Endothelial cell of umbilical vein (primary cell): Measurements from ENCODE around the gene ZNF571. TPM values are rescaled to one million over a fixed set of nuclear protein-coding genes. Genes with fewer than 3 reads are reported as not detected.

Experiments
- BruUV-seq: library from RNA; stranded (reverse); fragments of 400-500 nt; replicated peaks from 2 replicates; lab custom pipeline; 2021; lab: Mats Ljungman, UMichigan
- CTCF ChIA-PET: fragments of 300-600, 350-600 bp; sonication (Branson Sonifier 250); formaldehyde crosslinking; loops from one replicate; lab custom pipeline; 2021; ENCODE audit warnings: antibody characterized with exemption, inconsistent platforms; lab: Charles Lee
- POLR2A ChIA-PET: fragments of 300-600, 350-600 bp; sonication (Branson Sonifier 250); formaldehyde crosslinking; loops from one replicate; lab custom pipeline; 2021; ENCODE audit warnings: antibody characterized with exemption, inconsistent platforms; lab: Charles Lee
- DNase-seq: peaks from one replicate; pipeline ENCODE4 v3.0.0-alpha.2; 2011; ENCODE audit warnings: low read depth, low spot score
- FAIRE-seq: peaks from 2 replicates; lab custom pipeline; 2011; peaks lifted over from hg19 to GRCh38; lab: Jason Lieb, UNC
- H2AFZ ChIP-seq: 2 replicates; pipeline ENCODE4 v1.6.0; 2012; ENCODE audit warnings: low read depth, low read length, control low read depth, inconsistent platforms
- H3K27ac ChIP-seq: 2 replicates; pipeline ENCODE4 v1.5.1; 2011; ENCODE audit warnings: low read depth, mild to moderate bottlenecking, control low read depth, low read length, moderate library complexity; ENCODE audit not compliant: insufficient read depth
- H3K27me3 ChIP-seq, 2 experiments: 2 replicates each; pipeline versions ENCODE4 v1.6.0 to v1.6.1; 2011; ENCODE audit warnings: low read length in 2 of 2, mixed read lengths in 1 of 2; ENCODE audit not compliant: control insufficient read depth in 2 of 2, insufficient read depth in 2 of 2
- H3K36me3 ChIP-seq, 2 experiments: 2 replicates in 1 of 2; 3 replicates in 1 of 2; pipeline ENCODE4 v1.5.1; 2011; ENCODE audit warnings: low read length in 2 of 2, mild to moderate bottlenecking in 1 of 2, moderate library complexity in 1 of 2; ENCODE audit not compliant: control insufficient read depth in 2 of 2, insufficient read depth in 2 of 2; ENCODE audit errors: extremely low read depth in 1 of 2
- H3K4me1 ChIP-seq: 3 replicates; pipeline ENCODE4 v1.5.1; 2011; ENCODE audit warnings: mild to moderate bottlenecking, low read length; ENCODE audit not compliant: control insufficient read depth, insufficient read depth; ENCODE audit errors: extremely low read depth
- H3K4me2 ChIP-seq: 2 replicates; pipeline ENCODE4 v1.6.1; 2011; ENCODE audit warnings: low read length, control low read depth, mixed read lengths; ENCODE audit not compliant: insufficient read depth
- H3K4me3 ChIP-seq, 3 experiments: fragments of 200-600 bp in 1 of 3; sonication (generic), shearing (Covaris generic) in 1 of 3; replicated peaks in 1 of 3; 2 replicates each; pipeline ENCODE4 v1.5.1; 2011 to 2016; ENCODE audit warnings: control low read depth in 3 of 3, low read length in 3 of 3, mild to moderate bottlenecking in 2 of 3, inconsistent platforms in 1 of 3, low read depth in 1 of 3, moderate library complexity in 1 of 3; ENCODE audit not compliant: insufficient read depth in 1 of 3
- H3K79me2 ChIP-seq: 2 replicates; pipeline ENCODE4 v1.6.0; 2012; ENCODE audit warnings: low read length, inconsistent platforms; ENCODE audit not compliant: control insufficient read depth, insufficient read depth
- H3K9ac ChIP-seq: replicated peaks from 2 replicates; pipeline ENCODE3; 2011; ENCODE audit warnings: low read length, control low read depth; ENCODE audit not compliant: insufficient read depth; ENCODE audit errors: extremely low read depth
- H3K9me1 ChIP-seq: replicated peaks from 3 replicates; pipeline ENCODE4 v1.6.0; 2011; ENCODE audit warnings: mild to moderate bottlenecking, low read length; ENCODE audit not compliant: control insufficient read depth, insufficient read depth; ENCODE audit errors: extremely low read depth
- H3K9me3 ChIP-seq: replicated peaks from 2 replicates; pipeline ENCODE4 v1.5.1; 2012; ENCODE audit warnings: low read length, inconsistent platforms; ENCODE audit not compliant: control insufficient read depth, insufficient read depth
- H4K20me1 ChIP-seq: replicated peaks from 2 replicates; pipeline ENCODE3; 2011; ENCODE audit warnings: mild to moderate bottlenecking, low read length; ENCODE audit not compliant: control insufficient read depth, insufficient read depth; ENCODE audit errors: extremely low read depth
- EZH2 ChIP-seq: IDR thresholded peaks from 2 replicates; pipeline ENCODE4 v1.6.1; 2012; ENCODE audit warnings: borderline replicate concordance, low read depth, mild to moderate bottlenecking, moderate library complexity, low read length, inconsistent platforms; ENCODE audit not compliant: severe bottlenecking
- FOS ChIP-seq: IDR thresholded peaks from 2 replicates; pipeline ENCODE4 v1.6.1; 2011; ENCODE audit warnings: mild to moderate bottlenecking, low read length, moderate library complexity, borderline replicate concordance; ENCODE audit not compliant: insufficient read depth
- GATA2 ChIP-seq: IDR thresholded peaks from 2 replicates; pipeline ENCODE4 v1.7.0; 2011; ENCODE audit warnings: low read depth, mild to moderate bottlenecking, moderate library complexity, mixed read lengths, low read length; ENCODE audit not compliant: insufficient read length, insufficient read depth
- JUN ChIP-seq: IDR thresholded peaks from 2 replicates; pipeline ENCODE4 v1.6.1; 2011; ENCODE audit warnings: borderline replicate concordance, low read depth; ENCODE audit not compliant: insufficient read length, insufficient read depth
- MYC ChIP-seq: IDR thresholded peaks from one replicate; pipeline ENCODE4 v1.6.1; 2011; ENCODE audit warnings: mild to moderate bottlenecking, low read depth, low read length
- POLR2A ChIP-seq: IDR thresholded peaks from 2 replicates; pipeline ENCODE4 v1.6.1; 2012; ENCODE audit warnings: low read depth, mild to moderate bottlenecking, control low read depth, low read length
- POLR2AphosphoS5 ChIP-seq: IDR thresholded peaks from 2 replicates; pipeline ENCODE4 v1.6.1; 2012; ENCODE audit warnings: low read depth, mild to moderate bottlenecking, control low read depth, low read length, moderate library complexity; ENCODE audit not compliant: insufficient read depth
- dilution Hi-C: fragments of 300-500 bp; cut with MboI; formaldehyde crosslinking; loops from one replicate; pipeline ENCODE4 v1.15.0; 2019; ENCODE audit warnings: low sequenced_read_pairs; ENCODE audit not compliant: extremely low pct_ligation_motif_present
- intact Hi-C: fragments of 100-400 bp; cut with micrococcal nuclease; formaldehyde crosslinking; loops from one replicate; pipeline ENCODE4 v1.10.0; 2022
- polyA plus RNA-seq, 4 experiments: library from polyadenylated mRNA; depleted of rRNA in 3 of 4; stranded (reverse) in 3 of 4; unstranded in 1 of 4; fragments of >200 nt; gene quantifications; 2 replicates each; pipeline versions ENCODE4 v1.2.1 to v1.2.3, GENCODE V29; 2011 to 2012; ENCODE audit warnings: missing spikeins in 1 of 4
- total RNA-seq: library from RNA; stranded (reverse); gene quantifications from 2 replicates; pipeline ENCODE4 v1.2.3, GENCODE V29; 2021
- TF ChIP-seq, protein P1 (sequence below): IDR thresholded peaks from 2 replicates; pipeline ENCODE4 v1.6.1; 2011; ENCODE audit not compliant: insufficient read depth, insufficient read length
- TF ChIP-seq, protein P2 (sequence below), 2 donors: IDR thresholded peaks; 1 replicate in 1 of 2; 2 replicates in 1 of 2; pipeline ENCODE4 v1.5.1; 2011; ENCODE audit warnings: low read length in 2 of 2, mild to moderate bottlenecking in 2 of 2, moderate library complexity in 2 of 2, control low read depth in 1 of 2, inconsistent platforms in 1 of 2, low read depth in 1 of 2; ENCODE audit not compliant: insufficient read depth in 1 of 2; ENCODE audit errors: extremely low read depth in 1 of 2

ZNF571 gene
- total and polyA plus RNA-seq, 2 donors (not counting 3 experiments of a cell fraction or from before 2014, with no cell fraction given) = 0.70 to 2.1 TPM

DNA sequence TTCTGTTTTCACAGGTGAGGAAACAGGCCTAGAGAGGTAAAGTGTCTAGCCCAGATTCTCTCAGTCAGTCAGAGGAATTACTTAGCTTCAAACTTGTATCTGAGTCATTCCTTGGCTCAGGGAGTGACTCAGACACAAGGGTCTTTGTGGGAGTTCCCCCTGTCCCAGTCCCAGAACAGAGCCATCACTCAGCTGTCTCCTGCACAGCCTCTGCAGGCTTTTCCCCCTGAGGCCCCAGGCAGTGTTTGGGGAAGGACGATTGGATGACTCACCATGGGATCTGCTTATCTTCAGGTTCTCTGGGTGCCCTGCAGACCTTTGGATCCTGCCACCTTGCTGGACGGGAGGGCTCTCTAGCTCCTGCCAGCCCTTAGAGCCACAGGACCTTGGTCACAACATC lies 74.7 kb downstream of the ZNF571 start:
- no peaks in the 10 kb centered on the region for H3K4me1 ChIP-seq
- H3K27me3 ChIP-seq = no peaks in the 10 kb centered on the region
- ChIA-PET POLR2A (no interaction called here), CTCF (no interaction called here)
- TF ChIP-seq FOS = no peak
- TF ChIP-seq GATA2 = no peak
- TF ChIP-seq POLR2AphosphoS5 = no peak
- TF ChIP-seq POLR2A = no peak
- TF ChIP-seq, protein P1, sequence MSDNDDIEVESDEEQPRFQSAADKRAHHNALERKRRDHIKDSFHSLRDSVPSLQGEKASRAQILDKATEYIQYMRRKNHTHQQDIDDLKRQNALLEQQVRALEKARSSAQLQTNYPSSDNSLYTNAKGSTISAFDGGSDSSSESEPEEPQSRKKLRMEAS = no peak
- no peak for TF ChIP-seq MYC
- no peak for TF ChIP-seq JUN
- TF ChIP-seq, protein P2, sequence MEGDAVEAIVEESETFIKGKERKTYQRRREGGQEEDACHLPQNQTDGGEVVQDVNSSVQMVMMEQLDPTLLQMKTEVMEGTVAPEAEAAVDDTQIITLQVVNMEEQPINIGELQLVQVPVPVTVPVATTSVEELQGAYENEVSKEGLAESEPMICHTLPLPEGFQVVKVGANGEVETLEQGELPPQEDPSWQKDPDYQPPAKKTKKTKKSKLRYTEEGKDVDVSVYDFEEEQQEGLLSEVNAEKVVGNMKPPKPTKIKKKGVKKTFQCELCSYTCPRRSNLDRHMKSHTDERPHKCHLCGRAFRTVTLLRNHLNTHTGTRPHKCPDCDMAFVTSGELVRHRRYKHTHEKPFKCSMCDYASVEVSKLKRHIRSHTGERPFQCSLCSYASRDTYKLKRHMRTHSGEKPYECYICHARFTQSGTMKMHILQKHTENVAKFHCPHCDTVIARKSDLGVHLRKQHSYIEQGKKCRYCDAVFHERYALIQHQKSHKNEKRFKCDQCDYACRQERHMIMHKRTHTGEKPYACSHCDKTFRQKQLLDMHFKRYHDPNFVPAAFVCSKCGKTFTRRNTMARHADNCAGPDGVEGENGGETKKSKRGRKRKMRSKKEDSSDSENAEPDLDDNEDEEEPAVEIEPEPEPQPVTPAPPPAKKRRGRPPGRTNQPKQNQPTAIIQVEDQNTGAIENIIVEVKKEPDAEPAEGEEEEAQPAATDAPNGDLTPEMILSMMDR (IDR thresholded peaks at IDR 0.05; ENCODE audit: extremely low read depth in 1 of 2, insufficient read depth in 1 of 2, low read depth in 1 of 2, low read length in 2 of 2) = no peak
- no peak for TF ChIP-seq EZH2
- no peak overlapping the region for H3K9ac ChIP-seq
- no peak overlapping the region for H3K4me2 ChIP-seq
- no peaks in the 10 kb centered on the region for H3K36me3 ChIP-seq
- no peak overlapping the region for H3K27ac ChIP-seq
- no peaks in the 10 kb centered on the region for H3K79me2 ChIP-seq
- BruUV-seq = no TSS peak
- DNase-seq (no peak), FAIRE-seq (no peak)
- intact Hi-C loops (no loop called here), dilution Hi-C loops (no loop called here)
- no peak overlapping the region for H2AFZ ChIP-seq
- no peaks in the 10 kb centered on the region for H4K20me1 ChIP-seq
- H3K4me3 ChIP-seq = no peak overlapping the region
- H3K9me1 ChIP-seq = no peaks in the 10 kb centered on the region
- H3K9me3 ChIP-seq = no peaks in the 10 kb centered on the region

Other genes with a start within 250 kb of the ZNF571 start
- 3.4 and 3.6 TPM in 2 replicates for gene ZNF527, start 223.7 kb downstream of the ZNF571 start, total RNA-seq
- 1.7 and 2.9 TPM in 2 replicates for gene ZNF527, start 223.7 kb downstream of the ZNF571 start, polyA plus RNA-seq
- gene ZNF569, start 127.3 kb downstream of the ZNF571 start, total RNA-seq = 4.4 and 5.4 TPM in 2 replicates
- gene ZNF569, start 127.3 kb downstream of the ZNF571 start, polyA plus RNA-seq = 0.86 and 1.0 TPM in 2 replicates
- gene ZNF570, start 125.4 kb downstream of the ZNF571 start, total RNA-seq = 3.9 and 5.0 TPM in 2 replicates
- gene ZNF570, start 125.4 kb downstream of the ZNF571 start, polyA plus RNA-seq = 0.84 and 1.0 TPM in 2 replicates
- gene ZNF793, start 87.9 kb downstream of the ZNF571 start, total RNA-seq = 0.78 and 3.8 TPM in 2 replicates
- gene ZNF793, start 87.9 kb downstream of the ZNF571 start, polyA plus RNA-seq = 0.37 and 0.40 TPM in 2 replicates
- 0.75 and 0.83 TPM in 2 replicates for gene ZNF540, start 84 bp upstream of the ZNF571 start, total RNA-seq
- 0.08 and 0.25 TPM in 2 replicates for gene ZNF540, start 84 bp upstream of the ZNF571 start, polyA plus RNA-seq
- gene ZFP30, start 60.7 kb upstream of the ZNF571 start, total RNA-seq = 7.6 and 11.1 TPM in 2 replicates
- 1.6 and 1.7 TPM in 2 replicates for gene ZFP30, start 60.7 kb upstream of the ZNF571 start, polyA plus RNA-seq
- gene ZNF607, start 125.0 kb upstream of the ZNF571 start, total RNA-seq = 4.5 and 5.2 TPM in 2 replicates
- gene ZNF607, start 125.0 kb upstream of the ZNF571 start, polyA plus RNA-seq = 1.3 and 1.7 TPM in 2 replicates
- 6.3 and 7.5 TPM in 2 replicates for gene ZNF573, start 184.8 kb upstream of the ZNF571 start, total RNA-seq
- 0.38 and 1.4 TPM in 2 replicates for gene ZNF573, start 184.8 kb upstream of the ZNF571 start, polyA plus RNA-seq